ENCODE measurements around the gene TRPC4AP. TPM values are rescaled to one million over a fixed set of nuclear protein-coding genes. Genes with fewer than 3 reads are reported as not detected.

Gene TRPC4AP
- total and polyA plus RNA-seq, 8 donors, result 26.2 to 89.0 (median 52.4) TPM

DNA sequence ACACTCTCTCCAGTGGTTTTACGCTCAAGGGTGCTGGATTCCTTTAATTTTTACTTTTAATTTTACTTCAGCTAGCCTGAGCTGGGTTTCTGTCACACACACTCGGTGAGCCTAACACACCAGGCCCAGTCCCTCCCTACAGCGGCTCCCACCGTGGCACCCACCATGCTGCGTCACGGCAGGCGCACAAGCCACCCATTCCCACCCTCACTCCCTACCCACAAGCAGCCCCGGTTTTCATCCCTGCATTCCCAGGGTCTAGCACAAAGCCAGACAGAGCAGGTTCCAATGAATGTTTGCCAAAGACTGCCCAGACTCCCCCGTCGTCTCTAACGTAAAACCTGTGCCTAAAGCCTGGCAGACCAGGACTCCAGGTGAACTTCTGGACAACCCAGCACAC, 86.6 kb downstream of the TRPC4AP start:
- Histone ChIP-seq H3K4me1 (no peaks in the 10 kb centered on the region), H3K4me3 (no peak overlapping the region), H3K27me3 (no peaks in the 10 kb centered on the region), H3K36me3 (peaks cover 94 to 100% (median 100%) of the 10 kb centered on the region in 4 donors), H3K27ac (no peak overlapping the region), H3K9me3 (no peaks in the 10 kb centered on the region)
- WGBS, 5 donors, result 83 to 95% (median 89%) methylated on average over 10 to 11 of the region's 11 CpGs
- TF ChIP-seq EP300 (IDR thresholded peaks at IDR 0.05) (no peak), POLR2AphosphoS5 (IDR thresholded peaks at IDR 0.05) (no peak), POLR2A (IDR thresholded peaks at IDR 0.05) (no peak)
- TF ChIP-seq, protein P1, sequence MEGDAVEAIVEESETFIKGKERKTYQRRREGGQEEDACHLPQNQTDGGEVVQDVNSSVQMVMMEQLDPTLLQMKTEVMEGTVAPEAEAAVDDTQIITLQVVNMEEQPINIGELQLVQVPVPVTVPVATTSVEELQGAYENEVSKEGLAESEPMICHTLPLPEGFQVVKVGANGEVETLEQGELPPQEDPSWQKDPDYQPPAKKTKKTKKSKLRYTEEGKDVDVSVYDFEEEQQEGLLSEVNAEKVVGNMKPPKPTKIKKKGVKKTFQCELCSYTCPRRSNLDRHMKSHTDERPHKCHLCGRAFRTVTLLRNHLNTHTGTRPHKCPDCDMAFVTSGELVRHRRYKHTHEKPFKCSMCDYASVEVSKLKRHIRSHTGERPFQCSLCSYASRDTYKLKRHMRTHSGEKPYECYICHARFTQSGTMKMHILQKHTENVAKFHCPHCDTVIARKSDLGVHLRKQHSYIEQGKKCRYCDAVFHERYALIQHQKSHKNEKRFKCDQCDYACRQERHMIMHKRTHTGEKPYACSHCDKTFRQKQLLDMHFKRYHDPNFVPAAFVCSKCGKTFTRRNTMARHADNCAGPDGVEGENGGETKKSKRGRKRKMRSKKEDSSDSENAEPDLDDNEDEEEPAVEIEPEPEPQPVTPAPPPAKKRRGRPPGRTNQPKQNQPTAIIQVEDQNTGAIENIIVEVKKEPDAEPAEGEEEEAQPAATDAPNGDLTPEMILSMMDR (IDR thresholded peaks at IDR 0.05), result no peak
- intact Hi-C loops (cut with DNase I; ENCODE audit: low total_unique reads), result no loop called here
- DNase-seq, result no peak

DNA sequence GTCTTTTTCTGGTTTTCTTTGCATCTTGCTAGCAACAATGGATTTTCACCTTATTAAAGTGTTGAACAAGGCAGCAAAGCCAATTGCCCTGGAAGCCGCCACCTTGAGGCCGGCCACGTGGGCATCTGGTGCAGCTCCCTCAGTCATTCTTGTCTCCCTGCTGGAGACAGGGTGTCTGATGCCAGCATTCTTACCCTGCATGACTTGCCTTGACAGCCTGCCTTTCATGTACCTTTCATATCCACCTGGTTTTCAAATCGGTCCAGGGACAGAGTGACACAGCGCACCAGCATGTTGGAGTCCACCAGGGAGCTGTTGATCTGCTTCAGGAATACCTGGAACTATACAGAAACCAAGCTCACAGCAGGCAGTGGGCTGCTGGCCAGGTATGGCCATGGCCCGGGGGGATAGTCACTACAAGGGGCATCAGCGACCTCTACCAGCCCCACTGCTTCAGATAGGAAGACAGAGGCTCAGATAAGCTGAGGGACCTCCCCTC, 87.1 kb downstream of the TRPC4AP start:
- peaks cover 95 to 100% (median 100%) of the 10 kb centered on the region in 4 donors for H3K36me3 ChIP-seq
- DNase-seq, result no peak
- intact Hi-C loops (cut with DNase I; ENCODE audit: low total_unique reads), result no loop called here
- 84 to 92% (median 90%) methylated on average over 7 of the region's 7 CpGs for WGBS, 5 donors
- H3K4me3 ChIP-seq, result no peak overlapping the region
- H3K9me3 ChIP-seq, result no peaks in the 10 kb centered on the region
- no peaks in the 10 kb centered on the region for H3K27me3 ChIP-seq
- no peak for TF ChIP-seq POLR2A (IDR thresholded peaks at IDR 0.05)
- no peak for TF ChIP-seq EP300 (IDR thresholded peaks at IDR 0.05)
- TF ChIP-seq POLR2AphosphoS5 (IDR thresholded peaks at IDR 0.05), result no peak
- TF ChIP-seq, protein P1 (IDR thresholded peaks at IDR 0.05), result no peak
- H3K4me1 ChIP-seq, result no peaks in the 10 kb centered on the region
- no peak overlapping the region for H3K27ac ChIP-seq

DNA sequence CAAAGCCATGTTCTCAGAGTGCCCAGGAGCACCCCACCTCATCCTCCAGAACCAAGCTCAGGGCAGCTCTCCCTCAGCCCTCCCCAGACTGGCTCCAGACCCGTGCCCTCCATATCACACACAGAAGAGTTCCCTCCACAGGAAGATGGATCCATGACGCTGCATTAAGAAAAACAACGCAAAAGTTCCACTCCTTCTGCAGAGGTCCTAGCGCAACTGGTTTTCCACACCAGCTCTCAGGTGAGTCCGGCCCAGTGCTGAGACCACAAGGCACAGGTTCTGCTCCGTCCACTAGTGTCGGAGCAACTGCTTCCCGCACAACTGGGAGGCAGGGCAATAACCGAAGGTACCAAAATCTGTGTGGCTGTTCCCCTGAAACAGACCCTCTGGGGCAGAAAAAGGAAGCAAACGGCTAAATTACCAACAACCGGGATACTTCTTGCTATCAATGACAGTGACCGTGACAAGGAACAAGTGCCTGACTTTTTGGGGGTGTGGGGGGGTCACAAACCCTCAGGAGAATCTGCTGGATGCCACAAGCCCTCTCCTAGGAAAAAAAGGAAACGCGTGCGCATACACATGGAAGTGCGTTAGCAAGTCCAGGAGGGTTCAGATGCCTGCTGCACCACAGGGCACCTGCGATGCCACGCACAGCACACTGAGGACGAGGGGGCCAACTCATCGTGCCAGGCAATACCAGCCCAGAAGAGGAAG, 87.7 kb downstream of the TRPC4AP start:
- no peaks in the 10 kb centered on the region for H3K4me1 ChIP-seq
- TF ChIP-seq EP300 (IDR thresholded peaks at IDR 0.05), result no peak
- TF ChIP-seq POLR2A (IDR thresholded peaks at IDR 0.05), result no peak
- TF ChIP-seq, protein P1 (IDR thresholded peaks at IDR 0.05), result no peak
- no peak for TF ChIP-seq POLR2AphosphoS5 (IDR thresholded peaks at IDR 0.05)
- DNase-seq, result no peak
- H3K36me3 ChIP-seq, result peaks cover 97 to 100% (median 100%) of the 10 kb centered on the region in 4 donors
- H3K4me3 ChIP-seq, result no peak overlapping the region
- 88 to 94% (median 92%) methylated on average over 20 of the region's 20 CpGs for WGBS, 5 donors
- H3K27ac ChIP-seq, result no peak overlapping the region
- no peaks in the 10 kb centered on the region for H3K9me3 ChIP-seq
- intact Hi-C loops (cut with DNase I; ENCODE audit: low total_unique reads), result no loop called here
- no peaks in the 10 kb centered on the region for H3K27me3 ChIP-seq

DNA sequence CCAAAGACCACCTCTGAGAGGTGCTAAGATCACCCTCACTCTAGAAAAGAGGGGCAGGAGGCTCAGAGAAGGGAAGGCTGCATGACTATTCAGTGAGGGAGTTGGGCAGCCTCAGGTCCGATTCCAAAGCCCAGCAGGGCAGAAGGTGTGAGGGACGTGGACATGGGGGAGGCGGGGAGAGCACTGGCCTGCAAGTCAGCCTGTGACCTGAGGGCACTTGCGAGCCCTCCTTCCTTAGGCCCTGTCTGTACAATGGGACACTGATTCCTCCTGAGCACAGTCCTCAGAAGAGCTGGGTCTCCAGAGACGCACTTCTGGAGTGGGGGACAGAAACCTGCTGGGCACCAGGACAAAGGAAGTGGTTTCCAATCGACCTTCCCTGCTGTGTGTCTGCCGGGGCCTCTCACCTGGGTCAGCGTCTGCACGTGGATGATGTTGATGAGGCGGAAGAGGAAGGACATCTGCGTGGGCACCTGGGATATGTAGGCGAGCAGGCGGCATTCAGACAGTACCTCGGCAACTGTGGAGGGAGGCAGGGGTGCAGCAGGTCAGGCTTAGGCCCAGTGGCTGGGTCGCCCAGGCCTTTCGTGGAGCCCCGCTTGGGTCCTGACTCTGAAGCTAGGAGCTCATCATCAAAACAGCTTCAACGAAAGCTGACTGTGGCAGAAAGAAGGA, 88.4 kb downstream of the TRPC4AP start:
- WGBS, 5 donors, result 84 to 89% (median 87%) methylated on average over 15 to 18 of the region's 18 CpGs
- no peaks in the 10 kb centered on the region for H3K27me3 ChIP-seq
- H3K27ac ChIP-seq, result no peak overlapping the region
- DNase-seq, result no peak
- H3K4me1 ChIP-seq, result no peaks in the 10 kb centered on the region
- no peaks in the 10 kb centered on the region for H3K9me3 ChIP-seq
- peaks cover 93 to 100% (median 100%) of the 10 kb centered on the region in 4 donors for H3K36me3 ChIP-seq
- intact Hi-C loops (cut with DNase I; ENCODE audit: low total_unique reads), result no loop called here
- no peak overlapping the region for H3K4me3 ChIP-seq
- TF ChIP-seq EP300 (IDR thresholded peaks at IDR 0.05) (no peak), POLR2AphosphoS5 (IDR thresholded peaks at IDR 0.05) (no peak), POLR2A (IDR thresholded peaks at IDR 0.05) (no peak)
- TF ChIP-seq, protein P1 (IDR thresholded peaks at IDR 0.05), result no peak
